GM18505 (cell line): ENCODE measurements around the gene ATIC.

Experiments
- ATAC-seq: cut with Tn5 transposase; IDR thresholded peaks from one replicate; pipeline ENCODE4 v1.9.1; 2021; ENCODE audit not compliant: unreplicated experiment
- POLR2A ChIP-seq: IDR thresholded peaks from 4 replicates; pipeline ENCODE4 v1.6.1; 2011; ENCODE audit warnings: borderline replicate concordance; ENCODE audit not compliant: insufficient read depth, insufficient read length; ENCODE audit errors: extremely low read depth

Gene ATIC

DNA sequence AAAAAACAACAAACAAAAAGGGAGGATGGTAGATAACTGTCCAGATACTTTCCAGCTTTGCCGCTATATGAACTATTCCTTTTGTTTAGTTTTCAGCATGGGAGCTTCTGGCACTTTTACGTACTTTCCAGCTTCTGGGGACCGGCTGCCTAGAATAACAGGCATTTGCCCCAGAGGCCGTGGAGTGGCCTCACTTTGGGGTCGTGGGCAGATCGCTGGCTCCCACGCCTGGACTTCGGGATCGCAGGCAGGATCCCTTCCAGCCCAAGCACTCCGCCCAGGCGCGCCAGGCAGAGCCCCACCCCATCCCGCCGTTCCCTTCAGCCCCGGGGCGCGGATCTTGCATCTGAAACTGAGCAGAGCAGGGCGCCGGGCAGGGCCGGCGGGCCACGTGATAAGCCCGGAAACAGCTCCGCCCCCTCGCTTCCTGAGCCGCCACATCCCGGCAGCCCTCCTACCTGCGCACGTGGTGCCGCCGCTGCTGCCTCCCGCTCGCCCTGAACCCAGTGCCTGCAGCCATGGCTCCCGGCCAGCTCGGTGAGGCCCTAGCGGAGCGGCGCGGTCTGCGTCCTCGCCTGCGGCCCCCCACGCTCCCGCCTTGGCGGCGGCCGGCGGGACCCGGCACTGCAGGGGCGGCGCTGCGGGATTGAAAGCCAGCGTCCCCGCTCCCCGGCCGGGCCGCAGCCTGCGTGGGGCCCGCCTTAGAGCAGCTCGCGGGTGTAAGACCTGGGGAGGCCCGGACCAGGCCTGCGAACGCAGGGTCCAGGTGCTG lies at the start of gene ATIC:
TSS of gene ATIC (plus strand) at position 435 of the 772 bp plus-strand sequence. CDS start at position 519, 84 bp downstream.
- TF ChIP-seq POLR2A = peak; percentile 84
- ATAC-seq = peak; percentile 99

DNA sequence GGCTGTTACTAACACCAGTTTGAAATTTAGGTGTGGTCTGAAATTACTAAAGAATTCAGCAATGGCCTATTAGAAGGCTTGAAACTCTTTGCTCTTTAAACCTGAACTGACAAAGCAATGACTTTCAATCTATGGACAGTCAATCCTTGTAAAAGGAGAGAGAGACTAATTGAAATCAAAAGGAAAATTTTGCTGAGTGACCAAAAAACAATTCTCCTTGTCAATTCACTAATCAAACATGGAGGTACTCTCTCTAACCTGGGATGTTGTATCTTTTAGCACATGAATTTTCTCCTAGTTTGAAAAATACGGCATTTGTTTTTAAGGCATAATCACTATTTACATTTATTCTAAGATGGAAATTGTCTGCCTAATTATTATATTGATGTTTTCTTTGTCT lies 49.6 kb upstream of the ATIC start:
- ATAC-seq = no peak

DNA sequence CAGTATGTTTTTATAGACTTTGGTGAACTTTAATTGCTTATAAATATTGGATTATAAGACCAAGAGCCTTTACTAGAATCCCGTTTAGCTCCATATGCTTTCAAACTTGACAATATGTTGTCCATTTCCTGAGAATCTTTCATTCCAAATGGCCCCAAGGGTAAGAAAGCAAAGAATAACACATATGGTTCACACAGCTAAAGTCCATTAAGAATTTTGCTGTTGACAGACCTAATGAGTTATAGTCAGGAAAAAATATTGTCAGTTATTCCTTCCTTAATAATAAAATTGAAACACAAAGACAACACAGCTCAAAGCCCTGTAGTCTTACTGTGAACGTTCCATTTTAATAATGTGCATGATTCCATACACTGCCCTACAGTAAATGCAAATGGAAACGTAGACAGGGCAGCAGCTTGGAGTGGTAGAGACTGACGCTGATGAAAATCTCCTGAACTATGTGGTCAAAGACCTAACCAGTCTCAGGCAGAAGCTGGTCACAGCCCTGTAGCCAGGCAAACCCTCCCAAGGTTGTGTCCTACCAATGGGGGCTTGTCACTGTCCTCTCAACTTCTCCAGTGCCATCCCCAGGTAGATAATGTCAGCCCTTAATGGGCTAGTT lies 49.0 kb upstream of the ATIC start:
- no peak for ATAC-seq
- no peak for TF ChIP-seq POLR2A

More for the DNA sequence above, 49.6 kb upstream of the ATIC start:
- TF ChIP-seq POLR2A = no peak

DNA sequence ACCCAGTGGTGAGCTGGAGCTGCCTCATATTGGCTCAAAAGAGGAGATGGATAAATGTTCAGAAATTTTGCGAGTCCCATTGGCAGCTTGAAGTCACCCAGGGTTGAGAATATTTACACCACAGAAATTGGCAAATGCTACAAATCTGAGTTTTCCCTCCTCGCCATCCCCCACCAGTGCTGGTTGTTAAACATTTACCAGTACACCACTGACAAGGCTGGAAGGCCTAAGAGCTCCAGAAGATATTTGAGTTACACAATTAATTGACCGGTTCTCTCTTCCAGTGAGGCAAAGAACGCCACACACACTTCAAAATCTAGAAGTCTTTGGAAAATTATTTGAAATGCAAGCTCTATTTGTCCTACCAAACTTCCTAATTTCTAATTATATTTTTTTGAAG lies 47.5 kb upstream of the ATIC start:
- ATAC-seq = no peak
- no peak for TF ChIP-seq POLR2A

DNA sequence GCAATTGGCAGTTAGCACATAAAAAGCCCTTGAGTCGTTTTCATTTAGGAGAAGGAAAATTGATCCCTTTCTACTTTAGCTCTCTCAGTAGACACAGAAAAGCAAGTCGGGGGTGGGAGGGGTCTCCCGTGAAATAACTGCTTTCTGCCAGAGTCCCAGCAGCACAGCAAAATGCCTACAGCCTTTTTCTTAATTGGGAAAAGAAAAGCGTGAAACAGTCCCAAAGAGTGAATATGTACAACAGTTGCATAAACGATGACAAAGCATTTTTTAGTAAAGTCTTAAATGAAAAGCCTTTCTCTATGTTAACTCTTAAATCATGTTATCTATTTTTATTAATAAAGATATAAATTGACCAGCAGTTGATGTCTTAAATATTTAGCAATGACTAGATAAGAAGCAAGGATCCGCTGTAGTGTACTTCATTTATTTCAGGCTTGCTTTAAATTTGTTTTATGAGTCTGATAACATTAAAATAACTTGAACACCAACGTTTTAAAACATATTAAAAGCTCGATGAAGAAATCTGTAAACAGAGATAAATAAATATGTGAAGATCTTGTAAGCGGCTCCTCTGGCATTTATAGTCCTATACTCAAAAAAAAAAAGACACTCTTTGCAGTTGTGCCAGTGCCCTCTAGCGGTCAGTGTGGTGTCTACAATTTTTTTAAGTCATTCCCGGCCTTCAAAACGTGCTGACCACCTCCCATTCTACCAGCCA lies 42.3 kb upstream of the ATIC start:
- no peak for TF ChIP-seq POLR2A
- no peak for ATAC-seq

DNA sequence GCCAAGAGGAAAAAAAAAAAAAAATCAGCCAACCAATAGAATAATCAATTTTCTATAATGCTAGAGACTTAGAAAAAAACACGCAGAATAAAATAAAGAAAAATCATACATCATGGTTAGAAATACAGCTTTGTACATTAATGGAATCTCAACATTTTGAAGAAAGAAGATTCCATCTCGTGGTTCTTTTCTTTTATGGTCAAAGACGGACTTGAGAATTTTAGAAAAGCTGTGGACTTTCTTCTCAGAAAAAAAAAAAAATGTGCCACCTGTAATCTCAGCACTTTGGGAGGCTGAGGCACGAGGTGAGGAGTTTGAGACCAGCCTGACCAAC lies 41.8 kb upstream of the ATIC start:
- TF ChIP-seq POLR2A = no peak
- no peak for ATAC-seq

DNA sequence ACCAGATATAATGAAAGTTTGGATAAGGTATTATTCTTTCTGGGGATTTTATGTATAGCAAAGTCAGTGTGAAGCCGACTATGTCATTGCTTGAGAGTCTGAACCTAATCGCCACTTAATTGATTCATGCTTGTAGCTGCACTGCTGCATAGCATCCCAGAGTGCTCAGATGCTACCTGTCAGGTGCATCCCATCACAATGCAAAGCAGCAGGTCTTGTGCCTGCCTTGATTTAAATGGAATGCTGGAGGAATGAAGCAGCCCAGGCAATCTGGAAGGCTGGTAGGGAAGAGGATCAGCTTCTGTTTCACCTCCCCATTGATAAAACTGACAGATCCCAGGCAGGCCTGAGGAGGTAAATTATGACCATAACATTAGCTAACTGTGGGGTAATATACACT lies 40.4 kb upstream of the ATIC start:
- ATAC-seq = no peak
- TF ChIP-seq POLR2A = no peak

DNA sequence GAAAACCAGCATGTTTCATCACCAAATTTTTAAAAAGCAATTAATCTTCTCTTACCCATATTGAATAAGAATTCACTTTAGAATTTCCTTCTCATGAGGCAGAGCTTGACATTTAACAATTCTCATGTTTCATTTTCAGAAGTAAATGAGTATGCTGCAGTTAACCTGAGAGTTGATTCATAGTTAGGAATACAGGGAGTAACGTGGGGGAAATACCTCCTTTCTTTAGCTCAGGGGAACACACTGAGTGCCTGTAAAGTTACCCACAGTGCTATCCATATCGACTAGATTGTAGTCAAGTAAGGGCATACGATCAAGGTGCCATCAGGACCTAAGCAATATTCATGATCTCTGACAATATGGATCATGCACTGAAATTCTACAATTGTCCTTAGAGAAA lies 38.9 kb upstream of the ATIC start:
- no peak for ATAC-seq
- no peak for TF ChIP-seq POLR2A

DNA sequence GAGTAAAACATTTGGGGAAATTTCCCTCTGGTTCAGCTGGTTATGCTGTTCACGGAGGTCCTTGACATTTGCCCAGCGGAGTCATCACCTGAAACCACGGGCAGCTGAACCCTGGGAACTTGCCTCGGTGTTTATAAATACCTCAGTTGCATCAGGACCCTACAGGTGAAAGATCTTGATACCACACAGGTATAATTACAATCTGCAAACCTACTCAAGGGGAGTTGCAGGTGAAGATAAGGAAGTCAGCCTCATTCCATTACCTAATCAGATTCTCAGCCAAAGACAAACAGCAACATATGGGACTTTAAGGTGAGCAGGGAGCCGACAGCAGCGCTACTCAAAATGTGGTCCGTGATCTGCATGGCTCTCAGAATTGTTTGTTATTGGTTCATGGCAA lies 37.0 kb upstream of the ATIC start:
- no peak for ATAC-seq
- no peak for TF ChIP-seq POLR2A

DNA sequence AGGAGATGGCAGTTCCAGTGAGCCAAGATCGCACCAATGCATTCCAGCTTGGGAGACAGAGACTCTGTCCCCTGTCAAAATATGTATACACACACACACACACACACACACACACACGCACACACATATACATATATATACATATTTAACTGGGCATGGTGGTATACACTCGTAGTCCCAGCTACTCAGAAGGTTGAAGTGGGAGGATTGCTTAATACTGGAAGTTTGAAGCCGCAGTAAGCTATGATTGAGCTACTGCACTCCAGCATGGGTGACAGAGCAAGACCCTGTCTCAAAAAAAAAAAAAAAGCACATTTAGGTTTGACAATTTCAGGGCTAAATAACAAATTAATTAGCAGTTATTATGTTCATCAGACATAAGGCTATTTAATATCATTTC lies 36.0 kb upstream of the ATIC start:
- ATAC-seq = no peak
- TF ChIP-seq POLR2A = no peak

DNA sequence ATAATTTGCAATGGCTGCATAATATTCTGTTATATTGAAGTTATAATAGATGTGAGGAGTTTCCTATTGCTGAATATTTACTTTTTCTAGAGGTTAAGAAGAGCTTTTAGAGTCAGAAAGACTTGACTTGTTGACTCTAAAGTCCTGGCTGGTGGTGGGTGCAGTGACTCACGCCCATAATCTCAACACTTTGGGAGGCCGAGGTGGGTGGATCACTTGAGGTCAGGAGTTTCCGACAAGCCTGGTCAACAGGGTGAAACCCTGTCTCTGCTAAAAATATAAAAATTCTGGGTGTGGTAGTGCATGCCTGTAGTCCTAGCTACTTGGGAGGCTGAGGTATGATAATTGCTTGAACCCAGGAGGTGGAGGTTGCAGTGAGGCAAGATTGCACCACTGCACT lies 33.9 kb upstream of the ATIC start:
- TF ChIP-seq POLR2A = no peak
- no peak for ATAC-seq

DNA sequence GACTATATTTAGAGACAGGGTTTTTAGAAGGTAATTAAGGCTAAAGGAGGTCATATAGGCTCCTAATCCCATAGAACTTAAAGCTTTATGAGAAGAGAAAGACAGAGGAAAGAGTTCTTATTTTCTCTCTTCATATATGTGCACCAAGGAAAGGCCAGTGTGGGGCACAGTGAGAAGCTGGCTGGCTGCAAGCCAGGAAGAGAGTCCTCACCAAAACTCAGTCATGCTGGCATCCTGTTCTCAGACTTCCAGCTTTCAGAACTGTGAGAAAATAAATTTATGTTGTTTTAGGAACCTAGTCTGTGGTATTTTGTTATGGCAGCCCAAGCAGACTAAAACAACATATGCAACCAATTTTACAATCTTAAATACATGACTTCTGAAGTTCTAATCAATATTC lies 31.5 kb upstream of the ATIC start:
- TF ChIP-seq POLR2A = no peak
- peak; percentile 90 for ATAC-seq

DNA sequence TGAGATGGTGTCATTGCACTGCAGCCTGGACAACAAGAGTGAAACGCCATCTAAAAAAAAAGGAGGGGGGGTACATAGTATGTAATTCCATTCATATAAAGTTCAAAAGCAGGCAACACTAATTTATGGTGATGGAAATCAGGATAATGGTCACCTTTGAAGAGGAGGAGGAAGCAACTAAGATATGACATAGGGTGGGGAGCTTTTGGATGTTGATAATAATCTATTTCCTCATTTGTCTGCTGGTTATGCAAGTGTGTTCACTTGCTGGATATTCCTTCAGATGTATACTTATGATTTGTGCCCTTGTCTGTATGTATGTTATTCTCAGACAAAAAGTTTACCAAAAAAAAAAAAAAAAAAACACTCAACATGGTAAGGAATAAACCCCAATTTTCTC lies 28.6 kb upstream of the ATIC start:
- no peak for ATAC-seq
- no peak for TF ChIP-seq POLR2A

DNA sequence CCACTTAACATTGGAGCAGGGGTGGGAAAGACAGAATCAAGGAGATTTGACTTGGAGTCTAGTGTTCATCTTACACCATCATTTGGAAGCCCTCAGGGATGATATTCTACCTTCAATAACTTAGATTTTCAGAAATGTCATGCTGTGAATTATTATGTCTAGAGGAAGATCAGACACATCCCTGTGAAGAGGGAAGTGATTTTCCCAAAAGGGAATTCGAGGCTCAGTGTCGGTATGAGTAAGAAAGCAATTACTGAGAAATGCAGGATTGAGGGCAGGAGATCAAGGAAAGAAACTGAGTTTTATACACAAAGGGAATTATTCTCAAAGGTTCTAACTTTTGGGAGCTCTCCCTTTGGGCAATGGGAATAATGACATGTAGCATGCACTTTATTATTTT lies 25.6 kb upstream of the ATIC start:
- ATAC-seq = no peak
- TF ChIP-seq POLR2A = no peak
